HG03175 (cell line): ENCODE results near the gene ATAD3B.
A peak's percentile ranks its signal among the peaks of the same experiment; 100 is the strongest.
"Not testable (repeated sequence)": the region's sequence is repeated elsewhere in the genome, so short reads cannot be mapped to it uniquely, and the experiment has no call there.

Experiments used
- ATAC-seq: cut with Tn5 transposase; IDR thresholded peaks from one replicate; pipeline ENCODE4 v1.9.1; 2021; ENCODE audit warnings: mild to moderate bottlenecking, moderate library complexity; ENCODE audit not compliant: unreplicated experiment

Gene ATAD3B

DNA sequence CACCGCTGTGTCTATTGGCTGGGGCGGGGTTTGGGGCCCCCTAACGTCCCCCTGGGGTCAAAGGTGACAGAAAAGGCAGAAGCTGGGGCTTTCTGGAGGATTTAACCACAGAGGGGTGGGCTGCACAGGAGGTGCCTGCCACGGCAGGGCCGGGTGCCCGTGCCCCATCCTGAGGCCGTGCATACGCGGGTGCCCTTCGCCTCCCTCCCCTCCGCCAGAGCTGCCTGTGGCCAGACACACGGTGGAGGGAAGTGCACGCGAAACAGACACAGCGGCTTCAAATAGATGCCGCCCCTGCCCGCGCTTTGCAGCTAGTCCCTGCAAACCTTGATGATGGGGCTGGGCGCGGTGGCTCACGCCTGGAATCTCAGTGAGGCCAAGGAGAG lies 37.9 kb downstream of the ATAD3B start:
- not testable (repeated sequence) for ATAC-seq

DNA sequence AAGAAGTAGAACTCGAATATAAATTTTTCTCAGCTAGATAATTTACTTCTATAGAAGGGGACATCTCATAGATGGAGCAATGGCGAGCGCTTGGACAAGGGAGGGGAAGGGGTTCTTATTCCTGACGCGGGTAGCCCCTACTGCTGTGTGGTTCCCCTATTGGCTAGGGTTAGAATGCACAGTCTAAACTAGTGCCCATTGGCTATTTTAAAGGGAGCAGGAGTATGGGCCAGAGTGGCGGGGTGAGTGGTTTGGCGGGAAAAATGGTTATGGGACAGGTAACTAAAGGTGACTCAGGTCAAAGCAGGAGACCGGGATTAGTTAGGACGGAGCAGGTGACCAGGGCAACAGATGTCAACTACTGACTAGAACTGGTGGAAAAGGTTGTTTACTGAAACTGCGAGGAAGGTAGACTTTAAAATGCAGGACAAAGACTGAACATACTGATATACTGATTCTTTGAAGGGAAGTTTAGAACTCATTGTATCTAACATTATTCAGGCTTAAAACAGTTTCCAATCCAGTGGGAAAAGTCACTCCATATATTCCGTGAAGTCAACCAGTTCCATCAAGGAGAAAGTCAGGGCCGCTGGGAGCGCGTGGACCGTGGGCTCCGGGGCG lies 39.5 kb downstream of the ATAD3B start:
- no peak for ATAC-seq

- peak; percentile 87 for ATAC-seq
Measured at GRCh38 chr1:1511533-1512285, 40.1 kb downstream of the ATAD3B start, which contains the start of gene ATAD3A. Gene ATAD3A, plus strand, starts transcription at chr1:1512162. Its CDS starts 107 bp downstream, at chr1:1512269.

DNA sequence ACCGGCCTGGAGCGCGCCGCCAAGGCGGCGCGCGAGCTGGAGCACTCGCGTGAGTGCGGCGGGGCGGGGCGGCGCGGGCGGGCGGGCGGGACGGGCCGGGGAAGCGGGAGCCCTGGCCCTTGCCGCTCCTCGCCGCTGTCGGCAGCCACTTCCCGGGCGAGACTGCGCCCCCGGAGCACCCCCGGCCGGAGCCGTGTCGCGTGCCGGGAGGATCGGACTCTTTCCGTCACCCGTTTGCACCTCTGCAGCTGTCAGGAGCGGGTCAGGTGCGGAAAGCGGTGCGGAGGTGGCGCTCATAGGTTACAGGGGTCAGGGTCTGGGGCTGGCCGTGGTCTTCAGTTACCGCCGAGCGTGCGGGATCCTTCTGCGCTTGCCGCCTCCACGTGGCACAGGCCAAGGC lies 40.9 kb downstream of the ATAD3B start:
- peak; percentile 18 for ATAC-seq

DNA sequence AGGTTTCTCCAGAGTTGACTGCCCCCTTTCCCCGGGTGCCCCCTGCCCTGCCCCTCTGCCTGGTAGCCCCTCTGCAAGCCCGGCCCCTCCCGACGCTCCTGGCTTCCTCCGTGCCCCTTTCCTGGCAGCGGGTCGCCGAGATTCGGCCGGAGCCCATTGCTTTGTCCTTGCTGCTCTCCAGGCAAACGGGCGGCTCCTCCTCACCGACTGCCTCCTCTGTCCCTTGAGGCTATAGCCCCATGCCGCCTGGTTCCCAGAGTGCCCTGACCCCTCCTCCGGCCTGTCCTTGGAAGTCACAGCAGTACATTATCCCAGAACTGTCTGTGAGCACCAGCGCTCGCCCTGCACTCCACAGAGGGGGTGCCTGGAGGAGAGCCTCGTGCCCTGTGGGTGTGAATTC lies 42.1 kb downstream of the ATAD3B start:
- ATAC-seq = not testable (repeated sequence)

GRCh38 chr1:1514376-1514775 lies 42.8 kb downstream of the ATAD3B start:
- ATAC-seq = not testable (repeated sequence)

DNA sequence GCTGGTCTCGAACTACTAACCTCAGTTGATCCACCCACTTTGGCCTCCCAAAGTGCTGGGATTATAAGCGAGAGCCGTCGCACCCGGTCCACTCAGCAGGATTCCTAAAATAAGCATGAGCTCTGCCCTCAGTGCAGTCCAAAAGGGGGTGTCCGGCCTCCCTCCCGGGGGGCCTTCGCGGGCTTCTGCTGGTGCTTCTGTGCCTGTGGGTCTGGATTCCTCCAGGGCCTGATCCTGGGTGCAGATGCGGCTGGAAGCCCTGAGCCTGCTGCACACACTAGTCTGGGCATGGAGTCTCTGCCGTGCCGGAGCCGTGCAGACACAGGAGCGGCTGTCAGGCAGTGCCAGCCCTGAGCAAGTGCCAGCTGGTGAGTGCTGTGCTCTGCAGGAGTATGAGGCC lies 45.4 kb downstream of the ATAD3B start:
- ATAC-seq = not testable (repeated sequence)

GRCh38 chr1:1517973-1518620 lies 46.5 kb downstream of the ATAD3B start:
- ATAC-seq = no peak

DNA sequence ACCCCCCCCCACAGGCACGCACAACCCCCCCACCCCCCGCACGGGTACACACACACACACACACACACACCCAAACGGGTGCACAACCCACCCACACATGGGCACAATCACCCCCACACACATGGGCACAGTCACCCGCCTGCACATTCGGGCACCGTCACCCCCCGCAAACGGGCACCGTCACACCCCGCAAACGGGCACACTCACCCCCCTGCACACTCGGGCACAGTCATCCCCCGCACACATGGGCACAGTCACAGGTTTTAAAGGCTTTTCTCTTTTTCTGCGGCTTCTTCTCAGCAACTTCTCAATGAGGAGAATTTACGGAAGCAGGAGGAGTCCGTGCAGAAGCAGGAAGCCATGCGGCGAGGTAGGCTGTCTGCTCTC lies 47.0 kb downstream of the ATAD3B start:
- not testable (repeated sequence) for ATAC-seq

GRCh38 chr1:1519805-1520505 lies 48.4 kb downstream of the ATAD3B start:
- ATAC-seq = not testable (repeated sequence)

DNA sequence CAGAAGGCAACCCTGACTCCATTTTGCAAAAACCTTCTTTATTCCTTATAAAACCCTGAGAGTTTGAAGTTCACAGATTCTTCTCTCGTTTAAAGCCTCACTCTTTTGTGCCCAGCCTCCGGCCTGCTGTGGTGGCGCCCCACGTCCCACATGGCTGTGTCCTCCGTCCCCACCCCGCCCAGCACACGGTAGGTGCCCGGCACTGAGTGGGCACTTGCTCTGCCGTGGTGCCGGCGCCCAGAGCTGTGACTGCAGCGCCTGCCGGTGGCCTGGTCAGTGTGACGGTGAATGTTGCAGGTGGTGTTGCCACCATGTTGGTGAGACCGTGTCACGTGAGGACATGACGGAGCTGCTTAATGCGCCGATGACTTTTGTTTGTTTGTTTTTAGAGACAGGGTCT lies 49.8 kb downstream of the ATAD3B start:
- ATAC-seq = no peak

- not testable (repeated sequence) for ATAC-seq
Measured at GRCh38 chr1:1522536-1522935, 51.0 kb downstream of the ATAD3B start.

DNA sequence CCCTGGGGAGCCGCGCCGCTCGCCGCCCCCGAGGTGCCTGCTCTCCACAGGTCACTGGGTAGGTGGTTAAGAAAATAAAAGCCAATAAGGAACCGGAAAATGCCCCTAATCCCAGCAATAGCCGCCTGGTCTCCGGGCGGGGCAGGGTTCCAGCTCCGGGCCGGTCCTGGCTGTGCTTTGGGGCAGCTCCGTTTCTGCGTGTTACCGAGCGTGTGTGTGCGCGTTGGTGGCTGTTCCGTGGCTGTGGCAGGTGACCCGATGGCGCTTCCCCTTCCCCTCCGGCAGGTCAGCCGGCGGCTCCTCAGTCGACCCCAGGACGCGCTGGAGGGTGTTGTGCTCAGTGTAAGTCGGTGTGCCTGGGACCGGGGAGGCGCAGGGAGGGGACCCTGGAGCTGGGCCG lies 51.7 kb downstream of the ATAD3B start:
- not testable (repeated sequence) for ATAC-seq

- not testable (repeated sequence) for ATAC-seq
Measured at GRCh38 chr1:1523651-1524050, 52.1 kb downstream of the ATAD3B start.

DNA sequence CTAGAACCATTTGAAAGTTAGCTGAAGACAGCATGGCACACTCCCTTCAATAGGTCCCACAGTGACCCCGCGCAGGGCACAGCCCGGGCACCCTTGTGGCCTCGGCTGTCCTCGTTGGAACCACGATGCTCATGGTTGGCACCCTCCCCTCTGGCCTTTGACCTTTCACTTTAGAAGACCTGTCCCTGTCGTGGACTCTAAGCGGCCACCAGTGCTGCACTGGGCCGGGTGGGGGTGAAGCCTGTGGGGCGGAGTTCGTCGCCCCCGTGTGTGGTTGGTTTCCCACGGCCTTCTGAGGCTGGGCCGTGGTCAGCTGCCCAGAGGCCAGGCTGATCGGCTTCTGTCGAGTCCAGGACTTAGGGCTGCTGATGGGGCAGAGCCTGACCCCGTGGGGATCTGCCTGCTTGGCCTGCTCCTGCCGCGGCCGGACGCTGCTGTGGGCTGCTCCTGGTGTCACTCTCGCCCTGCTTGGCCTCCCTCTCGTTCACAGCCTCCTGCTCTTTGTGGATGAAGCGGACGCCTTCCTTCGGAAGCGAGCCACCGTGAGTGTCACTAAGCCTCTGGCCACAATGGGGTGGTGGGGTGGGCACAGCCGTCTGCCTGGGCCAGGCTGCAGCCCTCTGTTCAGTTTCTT lies 53.3 kb downstream of the ATAD3B start:
- ATAC-seq = not testable (repeated sequence)

- ATAC-seq = not testable (repeated sequence)
Measured at GRCh38 chr1:1526476-1526875, 54.9 kb downstream of the ATAD3B start.

DNA sequence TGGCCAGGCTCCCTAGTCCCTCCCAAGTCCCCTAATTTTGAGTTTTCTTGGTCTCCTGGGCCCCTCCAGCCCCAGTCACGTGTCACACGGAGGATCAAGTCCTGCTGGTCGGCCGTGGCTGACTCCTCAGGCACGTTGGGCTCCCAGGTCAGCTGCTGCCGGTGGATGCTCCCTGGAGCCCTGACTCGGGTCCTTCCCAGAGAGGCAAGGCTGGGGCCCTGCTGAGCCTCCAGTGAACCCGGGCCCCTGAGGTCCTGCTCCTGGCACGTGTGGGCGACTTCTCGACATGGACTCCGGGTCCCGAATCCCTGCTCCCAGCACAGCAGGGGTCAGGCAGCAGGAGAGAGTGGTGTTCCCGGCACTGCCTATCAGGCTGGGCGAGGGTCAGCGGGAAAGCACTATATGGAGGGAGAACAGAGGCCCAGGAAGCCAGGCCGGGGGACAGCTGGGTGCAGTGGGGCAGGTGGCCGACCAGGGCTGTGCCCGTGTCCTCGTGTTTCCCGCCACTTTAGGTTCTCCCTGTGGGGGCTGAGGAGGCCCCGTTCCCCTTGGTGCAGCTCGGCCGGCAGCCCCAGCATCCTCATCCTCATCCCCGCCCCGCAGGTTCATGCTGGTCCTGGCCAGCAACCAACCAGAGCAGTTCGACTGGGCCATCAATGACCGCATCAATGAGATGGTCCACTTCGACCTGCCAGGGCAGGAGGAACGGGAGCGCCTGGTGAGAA lies 55.7 kb downstream of the ATAD3B start:
- ATAC-seq = no peak

GRCh38 chr1:1528301-1529267 lies 57.0 kb downstream of the ATAD3B start:
- no peak for ATAC-seq

- ATAC-seq = no peak
Measured at GRCh38 chr1:1529321-1529720, 57.8 kb downstream of the ATAD3B start.
